Endothelial cell of coronary artery (primary cell): Measurements from ENCODE around the gene RNASE2. TPM values are rescaled to one million over a fixed set of nuclear protein-coding genes. Genes with fewer than 3 reads are reported as not detected.

Experiments
- total RNA-seq: library from RNA; depleted of rRNA; stranded (reverse); fragments of >200 nt; gene quantifications from 2 replicates; pipeline ENCODE4 v1.2.3, GENCODE V29; 2014

RNASE2 gene
- total RNA-seq: not detected in 2 replicates

DNA sequence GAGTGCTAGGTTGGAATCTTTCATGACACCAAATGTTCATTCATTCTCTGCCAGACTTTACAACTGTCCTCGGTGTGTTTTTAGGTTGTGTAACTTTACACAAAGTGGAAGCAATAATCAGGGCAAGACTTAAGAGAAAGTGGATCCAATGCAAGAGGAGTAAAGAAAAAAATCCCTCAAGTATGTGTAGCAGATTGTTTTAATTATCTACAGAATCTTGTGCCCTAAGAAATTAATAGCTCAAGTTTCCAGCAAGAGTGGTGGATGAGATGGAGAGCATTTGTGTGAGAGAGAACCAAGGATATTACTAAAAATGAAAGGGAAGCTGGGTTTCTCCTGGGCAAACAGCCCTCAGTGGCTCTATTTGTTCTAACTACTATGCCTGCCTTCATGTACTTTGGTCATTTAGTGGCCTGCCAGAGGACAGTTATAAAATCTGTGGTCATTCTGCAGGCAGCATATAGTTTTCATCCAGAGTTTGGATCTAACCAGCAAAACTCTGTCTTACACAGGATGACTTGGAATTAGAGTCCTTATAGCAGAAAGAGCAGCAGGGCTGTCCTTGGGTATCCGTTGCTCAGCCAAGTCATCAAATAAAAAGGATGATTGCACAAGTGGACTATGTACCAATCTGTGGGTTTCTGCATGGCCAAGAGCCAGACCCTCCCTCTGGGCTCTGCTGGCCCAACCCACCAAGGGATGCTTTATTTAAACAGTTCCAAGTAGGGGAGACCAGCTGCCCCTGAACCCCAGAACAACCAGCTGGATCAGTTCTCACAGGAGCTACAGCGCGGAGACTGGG lies at the start of gene RNASE2:
Gene RNASE2, plus strand, starts transcription at position 752 of the 802 bp plus-strand sequence. CDS start 285 bp downstream, outside the sequence.

DNA sequence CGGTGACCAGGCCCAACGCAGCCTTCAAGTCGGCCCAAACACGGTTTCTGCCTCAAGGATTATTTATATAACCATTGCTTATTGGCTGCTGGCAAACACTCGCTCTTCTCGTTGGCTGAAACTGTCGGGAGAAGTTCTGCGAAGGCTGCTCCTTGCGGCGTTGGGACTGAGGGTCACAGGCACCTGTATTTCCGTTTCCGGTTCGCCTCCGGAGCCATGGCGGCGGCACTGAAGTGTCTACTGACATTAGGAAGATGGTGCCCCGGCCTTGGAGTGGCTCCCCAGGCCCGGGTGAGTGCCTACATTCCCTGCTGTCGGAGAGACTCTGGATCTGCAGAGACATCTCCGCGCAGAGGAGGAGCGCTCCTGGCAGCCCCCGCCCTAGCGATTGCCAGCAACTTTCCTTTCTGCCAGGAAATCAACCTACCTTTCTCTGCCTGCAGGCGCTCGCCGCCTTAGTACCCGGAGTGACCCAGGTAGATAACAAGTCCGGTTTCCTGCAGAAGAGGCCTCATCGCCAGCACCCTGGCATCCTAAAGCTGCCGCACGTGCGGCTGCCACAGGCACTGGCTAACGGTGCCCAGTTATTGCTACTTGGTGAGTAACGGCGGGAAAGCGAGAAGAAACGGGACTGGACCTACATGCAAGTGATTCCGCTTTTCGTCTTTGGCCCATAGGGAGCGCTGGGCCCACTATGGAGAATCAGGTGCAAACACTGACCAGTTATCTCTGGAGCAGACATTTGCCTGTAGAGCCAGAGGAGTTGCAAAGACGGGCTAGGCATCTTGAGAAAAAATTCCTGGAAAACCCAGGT lies 34.7 kb downstream of the RNASE2 start, which contains the start of gene METTL17:
Gene METTL17, plus strand, starts transcription at position 194 of the 814 bp plus-strand sequence. Its CDS starts 23 bp downstream, at position 217.

DNA sequence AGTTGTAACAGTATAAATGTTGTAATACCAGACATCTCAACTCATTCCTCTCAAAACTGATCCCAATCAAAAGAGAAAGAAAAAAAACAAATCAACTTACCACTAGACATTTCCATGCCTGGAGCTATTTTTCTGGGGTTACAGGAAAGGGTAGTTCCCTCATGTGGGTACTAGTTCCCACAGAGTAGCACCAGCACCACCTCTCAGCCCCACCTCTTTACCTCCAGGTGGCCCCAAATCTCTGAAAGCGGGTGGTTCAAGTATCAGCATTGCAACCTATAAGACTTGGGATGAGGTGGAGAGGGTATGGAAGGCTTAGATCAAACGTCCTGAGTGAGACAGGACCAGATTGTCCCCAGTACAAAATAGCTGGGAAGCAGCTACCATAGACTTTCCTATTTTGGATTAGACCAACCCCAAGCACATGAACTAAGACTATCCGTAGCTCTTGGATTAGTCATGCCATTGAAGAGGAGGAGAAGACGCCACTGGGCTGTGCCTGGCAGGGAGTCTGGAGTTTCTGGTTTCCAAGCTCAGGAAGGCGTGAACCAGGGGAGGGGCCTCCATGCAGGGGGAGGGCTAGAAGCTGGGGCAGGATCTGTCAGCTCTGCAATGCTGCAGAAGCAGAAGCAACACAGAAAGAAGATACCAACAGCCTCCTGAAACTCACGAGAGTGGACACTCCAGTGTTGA lies 43.5 kb downstream of the RNASE2 start, which contains the start of gene SLC39A2:
Gene SLC39A2, plus strand, starts transcription at position 620 of the 693 bp plus-strand sequence. CDS start 154 bp downstream, outside the sequence.

Other genes with a start within 250 kb of the RNASE2 start
- gene EDDM3A, start 209.6 kb upstream of the RNASE2 start, total RNA-seq: not detected in 2 replicates
- gene EDDM3B, start 187.1 kb upstream of the RNASE2 start, total RNA-seq: not detected in 2 replicates
- 0.09 TPM in 1 of 2 replicates, not detected in the other for gene RNASE6, start 174.2 kb upstream of the RNASE2 start, total RNA-seq
- gene RNASE1, start 152.6 kb upstream of the RNASE2 start, total RNA-seq: 46.7 and 82.6 TPM in 2 replicates
- gene RNASE3, start 64.1 kb upstream of the RNASE2 start, total RNA-seq: not detected in 2 replicates
- 24.1 and 24.5 TPM in 2 replicates for gene METTL17, start 34.5 kb downstream of the RNASE2 start, total RNA-seq
- not detected in 2 replicates for gene SLC39A2, start 43.8 kb downstream of the RNASE2 start, total RNA-seq
- 0.09 TPM in 1 of 2 replicates, not detected in the other for gene NDRG2, start 69.6 kb downstream of the RNASE2 start, total RNA-seq
- not detected in 2 replicates for gene TPPP2, start 74.7 kb downstream of the RNASE2 start, total RNA-seq
- not detected in 2 replicates for gene RNASE13, start 79.3 kb downstream of the RNASE2 start, total RNA-seq
- not detected in 2 replicates for gene RNASE7, start 86.9 kb downstream of the RNASE2 start, total RNA-seq
- not detected in 2 replicates for gene RNASE8, start 102.3 kb downstream of the RNASE2 start, total RNA-seq
- 4.2 and 12.1 TPM in 2 replicates for gene ARHGEF40, start 114.8 kb downstream of the RNASE2 start, total RNA-seq
- gene ZNF219, start 143.2 kb downstream of the RNASE2 start, total RNA-seq: 2.5 and 2.8 TPM in 2 replicates
- gene TMEM253, start 145.6 kb downstream of the RNASE2 start, total RNA-seq: not detected in 2 replicates
- gene OR5AU1, start 200.6 kb downstream of the RNASE2 start, total RNA-seq: not detected in 2 replicates